AG04450 (cell line): ENCODE data around the gene PPP1R16B. TPM values are rescaled to one million over a fixed set of nuclear protein-coding genes. Genes with fewer than 3 reads are reported as not detected.

Experiments used
- CTCF ChIA-PET: fragments of 300-600, 350-600 bp; formaldehyde crosslinking; extraction: SDS; loops from one replicate; lab custom pipeline; 2022; ENCODE audit warnings: antibody characterized with exemption, inconsistent platforms; lab: Charles Lee
- POLR2A ChIA-PET: fragments of 350-600 bp; formaldehyde crosslinking; extraction: SDS; loops from one replicate; lab custom pipeline; 2021; ENCODE audit warnings: antibody characterized with exemption, inconsistent platforms; lab: Yijun Ruan, JAX
- DNase-seq: peaks from one replicate; pipeline ENCODE4 v3.0.0-alpha.2; 2011; ENCODE audit warnings: low read depth, low spot score
- H3K27ac ChIP-seq: one replicate; pipeline ENCODE4 v1.5.1; 2012; ENCODE audit warnings: low read depth, low read length, control low read depth
- H3K27me3 ChIP-seq: one replicate; pipeline ENCODE4 v1.6.0; 2012; ENCODE audit warnings: low read length; ENCODE audit not compliant: control insufficient read depth, insufficient read depth
- H3K4me3 ChIP-seq: 2 replicates; pipeline ENCODE4 v1.5.1; 2011; ENCODE audit warnings: mild to moderate bottlenecking, low read depth, low read length, control low read depth
- H3K9me3 ChIP-seq: 2 replicates; pipeline ENCODE4 v1.5.1; 2012; ENCODE audit warnings: low read length; ENCODE audit not compliant: control insufficient read depth, insufficient read depth
- CTCF ChIP-seq: IDR thresholded peaks from 2 replicates; pipeline ENCODE4 v1.5.1; 2011; ENCODE audit warnings: low read depth, low read length, control low read depth, inconsistent platforms
- polyA plus RNA-seq: library from polyadenylated mRNA; depleted of rRNA; stranded (reverse); fragments of >200 nt; gene quantifications from 2 replicates; pipeline ENCODE4 v1.2.3, GENCODE V29; 2011

The PPP1R16B gene
- polyA plus RNA-seq, 1 experiment, result not detected

- H3K27ac ChIP-seq, result no peak overlapping the region
- no peak for TF ChIP-seq CTCF
Measured at GRCh38 chr20:38836991-38837390, 31.5 kb downstream of the PPP1R16B start.

GRCh38 chr20:38838326-38838725 is 32.8 kb downstream of the PPP1R16B start:
- H3K4me3 ChIP-seq, result no peak overlapping the region
- TF ChIP-seq CTCF, result no peak
- no peak overlapping the region for H3K27ac ChIP-seq
- H3K27me3 ChIP-seq, result peaks cover under 1% of the 10 kb centered on the region
- POLR2A ChIA-PET, result no interaction called here
- CTCF ChIA-PET, result no interaction called here
- H3K9me3 ChIP-seq, result no peaks in the 10 kb centered on the region
- no peak for DNase-seq

More at GRCh38 chr20:38836991-38837390, 31.5 kb downstream of the PPP1R16B start:
- Histone ChIP-seq H3K27me3 (no peaks in the 10 kb centered on the region), H3K9me3 (no peaks in the 10 kb centered on the region), H3K4me3 (no peak overlapping the region)
- ChIA-PET POLR2A (no interaction called here), CTCF (no interaction called here)
- DNase-seq, result no peak

- Histone ChIP-seq H3K9me3 (no peaks in the 10 kb centered on the region), H3K27ac (no peak overlapping the region), H3K27me3 (peaks cover 2% of the 10 kb centered on the region), H3K4me3 (no peak overlapping the region)
- DNase-seq, result no peak
- CTCF ChIA-PET, result no interaction called here
- no peak for TF ChIP-seq CTCF
- POLR2A ChIA-PET, result no interaction called here
Measured at GRCh38 chr20:38839563-38839962, 34.1 kb downstream of the PPP1R16B start.

GRCh38 chr20:38840053-38840893 is 34.8 kb downstream of the PPP1R16B start:
- POLR2A ChIA-PET, result no interaction called here
- CTCF ChIA-PET, result no interaction called here
- DNase-seq, result no peak
- Histone ChIP-seq H3K27me3 (peaks cover 2% of the 10 kb centered on the region), H3K9me3 (no peaks in the 10 kb centered on the region), H3K27ac (no peak overlapping the region), H3K4me3 (no peak overlapping the region)
- no peak for TF ChIP-seq CTCF

- ChIA-PET POLR2A (no interaction called here), CTCF (no interaction called here)
- no peak overlapping the region for H3K27ac ChIP-seq
- peaks cover 2% of the 10 kb centered on the region for H3K27me3 ChIP-seq
- DNase-seq, result no peak
- TF ChIP-seq CTCF, result no peak
- H3K9me3 ChIP-seq, result no peaks in the 10 kb centered on the region
- no peak overlapping the region for H3K4me3 ChIP-seq
Measured at GRCh38 chr20:38840894-38841470, 35.5 kb downstream of the PPP1R16B start.
